ENCODE results near the gene B4GALT6. TPM values are rescaled to one million over a fixed set of nuclear protein-coding genes. Genes with fewer than 3 reads are reported as not detected.
"Not testable (repeated sequence)": the region's sequence is repeated elsewhere in the genome, so short reads cannot be mapped to it uniquely, and the experiment has no call there.

B4GALT6 gene, protein sequence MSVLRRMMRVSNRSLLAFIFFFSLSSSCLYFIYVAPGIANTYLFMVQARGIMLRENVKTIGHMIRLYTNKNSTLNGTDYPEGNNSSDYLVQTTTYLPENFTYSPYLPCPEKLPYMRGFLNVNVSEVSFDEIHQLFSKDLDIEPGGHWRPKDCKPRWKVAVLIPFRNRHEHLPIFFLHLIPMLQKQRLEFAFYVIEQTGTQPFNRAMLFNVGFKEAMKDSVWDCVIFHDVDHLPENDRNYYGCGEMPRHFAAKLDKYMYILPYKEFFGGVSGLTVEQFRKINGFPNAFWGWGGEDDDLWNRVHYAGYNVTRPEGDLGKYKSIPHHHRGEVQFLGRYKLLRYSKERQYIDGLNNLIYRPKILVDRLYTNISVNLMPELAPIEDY
- polyA plus RNA-seq (ENCODE audit: insufficient read length in 10 of 10): 10 to 100 TPM; 10.1 to 15.2 (median 12.3) TPM
- long read RNA-seq, donor 1, partial matches to known transcripts: 0 of 1 reads
- long read RNA-seq, donor 1, other reads (novel, unspliced or antisense): 0 of 1 reads
- long read RNA-seq, donor 2: 0 reads
- long read RNA-seq, donor 3: 0 reads
- long read RNA-seq, donor 4, partial matches to known transcripts: 0 of 1 reads
- long read RNA-seq, donor 4, other reads (novel, unspliced or antisense): 0 of 1 reads
- long read RNA-seq, donor 5, partial matches to known transcripts: 0 of 2 reads
- long read RNA-seq, donor 5, other reads (novel, unspliced or antisense): 0 of 2 reads
- long read RNA-seq, donor 6, partial matches to known transcripts: 0 of 2 reads
- long read RNA-seq, donor 6, other reads (novel, unspliced or antisense): 0 of 2 reads
- long read RNA-seq, donor 7, partial matches to known transcripts: 0 of 2 reads
- long read RNA-seq, donor 7, other reads (novel, unspliced or antisense): 0 of 2 reads
- long read RNA-seq, donor 8, partial matches to known transcripts: 0 of 1 reads
- long read RNA-seq, donor 8, other reads (novel, unspliced or antisense): 0 of 1 reads
- long read RNA-seq, donor 9: 0 reads

DNA sequence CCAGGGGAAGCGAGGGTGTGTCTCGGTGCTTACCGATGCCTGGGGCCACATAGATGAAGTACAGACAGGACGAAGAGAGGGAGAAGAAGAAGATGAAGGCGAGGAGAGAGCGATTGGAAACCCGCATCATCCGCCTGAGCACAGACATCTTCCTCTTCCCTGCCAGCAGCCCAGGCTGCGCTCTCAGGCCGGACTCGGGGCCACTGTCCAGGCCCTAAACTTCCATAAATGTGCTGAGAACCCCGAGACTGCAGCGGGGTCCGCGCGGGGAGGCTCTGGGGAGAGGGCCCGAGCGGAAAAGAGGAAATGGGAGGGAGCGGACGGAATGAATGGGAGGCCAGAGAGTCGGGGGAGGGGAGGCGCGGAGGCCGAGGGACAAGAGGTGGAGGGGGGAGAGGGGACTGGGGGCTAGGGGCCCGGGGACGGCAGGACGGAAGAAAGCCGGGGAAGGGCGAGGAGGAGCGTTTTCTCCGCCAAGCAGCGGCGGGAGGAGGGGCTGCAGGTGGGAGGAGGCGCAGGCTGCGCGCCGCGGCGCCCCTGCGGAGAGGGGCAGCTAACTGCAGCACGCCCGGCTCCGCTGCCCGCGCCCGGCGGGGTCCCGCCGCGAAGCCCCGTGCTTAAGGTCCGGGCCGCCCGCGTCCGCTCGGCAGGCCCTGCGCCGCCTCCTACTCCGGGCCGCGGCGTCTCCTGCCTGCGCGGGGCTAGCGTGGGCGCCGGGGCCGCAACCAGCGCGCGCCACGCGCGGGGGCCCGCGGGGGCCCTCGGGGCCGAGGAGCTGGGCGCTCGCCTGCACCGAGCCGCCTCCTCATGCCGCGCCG lies at the start of gene B4GALT6:
TSS of gene B4GALT6 (minus strand) at position 303 of the 818 bp plus-strand sequence. CDS start at position 148, 155 bp downstream.
- peak in 2 of 3 donors; percentile 58 to 82 for DNase-seq

DNA sequence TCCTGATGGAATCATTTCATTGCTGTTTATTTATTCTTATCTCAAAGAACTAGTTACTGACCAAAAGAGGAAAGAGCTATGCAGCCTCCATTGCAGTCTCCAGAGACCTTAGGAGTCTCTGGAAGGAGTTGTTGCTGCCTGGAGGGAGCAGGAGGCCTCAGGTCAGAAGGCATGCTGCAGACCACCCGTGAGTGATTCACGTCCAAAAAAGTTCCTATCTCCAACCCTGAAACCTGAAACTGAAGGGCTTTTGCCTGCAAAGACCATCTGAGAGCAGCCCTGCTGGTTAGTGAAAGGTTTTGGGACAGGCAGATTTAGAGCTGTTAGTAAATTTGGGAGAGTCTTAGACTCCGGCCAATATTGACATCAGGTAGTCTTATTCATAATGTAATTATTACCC lies 47.2 kb upstream of the B4GALT6 start:
- no peak for DNase-seq

DNA sequence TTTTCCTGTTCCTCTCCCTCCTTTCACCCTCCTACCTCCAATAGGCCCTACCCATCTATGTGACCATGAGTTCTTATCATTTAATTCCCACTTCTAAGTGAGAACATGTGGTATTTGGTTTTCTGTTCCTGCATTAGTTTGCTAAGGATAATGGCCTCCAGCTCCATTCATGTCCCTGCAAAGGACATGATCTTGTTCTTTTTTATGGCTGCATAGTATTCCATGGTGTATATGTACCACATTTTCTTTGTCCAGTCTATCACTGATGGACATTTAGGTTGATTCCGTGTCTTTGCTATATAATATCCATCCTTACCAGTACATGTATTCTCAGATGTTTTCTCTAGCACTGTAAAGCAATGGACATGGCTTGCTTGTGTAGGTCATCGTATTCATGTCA lies 44.8 kb upstream of the B4GALT6 start:
- not testable (repeated sequence) for DNase-seq

DNA sequence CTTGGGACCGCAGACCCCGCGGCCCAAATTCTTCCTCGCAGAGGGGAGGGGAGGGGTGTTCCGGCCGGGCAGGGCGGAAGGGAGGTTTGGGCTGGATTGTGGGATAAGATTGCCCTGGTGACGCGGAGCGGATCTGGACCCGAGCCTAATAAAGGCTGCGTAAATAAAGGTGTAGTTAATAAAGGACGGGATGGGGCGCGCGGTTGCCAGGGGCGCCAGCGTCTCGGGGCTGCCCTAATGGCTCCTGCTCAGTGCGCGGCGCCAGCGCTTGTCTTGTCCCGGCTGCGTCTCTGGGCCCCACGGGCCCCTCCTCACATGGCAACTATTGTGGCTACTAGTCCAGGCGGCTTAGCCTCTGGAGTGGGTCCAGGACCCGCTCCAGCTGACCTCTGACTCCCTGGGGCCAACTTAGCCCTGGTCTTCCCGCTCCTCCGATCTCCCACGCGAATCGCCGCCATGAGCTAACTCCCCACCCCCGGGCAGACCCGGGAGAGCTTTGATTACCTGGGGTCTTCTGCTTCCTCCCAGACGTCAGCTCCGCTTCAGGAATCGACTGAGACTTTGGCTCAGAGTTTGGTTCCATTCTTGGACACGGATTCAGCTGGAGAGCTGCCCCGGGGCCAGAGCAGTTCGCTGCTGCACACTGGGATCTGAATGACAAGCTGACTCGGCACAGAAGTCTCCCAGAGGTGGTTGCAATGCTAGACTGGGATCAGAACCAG lies 39.8 kb upstream of the B4GALT6 start:
- DNase-seq: peak in 2 of 3 donors; percentile 45 to 73

DNA sequence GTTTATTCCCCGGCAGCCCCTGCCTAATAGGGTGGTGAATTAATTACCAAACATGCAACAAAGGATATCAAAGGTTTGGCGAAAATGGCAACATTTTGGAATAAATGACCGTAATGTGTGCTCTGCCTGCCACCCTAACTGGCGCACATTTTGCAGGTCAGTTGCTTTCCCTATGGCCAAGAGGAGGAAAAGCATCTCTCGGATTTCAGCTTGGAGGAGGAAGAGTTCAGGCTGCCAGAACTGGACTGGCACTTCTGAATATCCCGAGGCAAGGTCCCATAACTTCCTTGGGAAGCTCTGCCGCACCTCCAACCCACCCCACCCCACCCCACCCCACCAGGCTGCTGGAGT lies 39.2 kb upstream of the B4GALT6 start:
- DNase-seq: no peak

DNA sequence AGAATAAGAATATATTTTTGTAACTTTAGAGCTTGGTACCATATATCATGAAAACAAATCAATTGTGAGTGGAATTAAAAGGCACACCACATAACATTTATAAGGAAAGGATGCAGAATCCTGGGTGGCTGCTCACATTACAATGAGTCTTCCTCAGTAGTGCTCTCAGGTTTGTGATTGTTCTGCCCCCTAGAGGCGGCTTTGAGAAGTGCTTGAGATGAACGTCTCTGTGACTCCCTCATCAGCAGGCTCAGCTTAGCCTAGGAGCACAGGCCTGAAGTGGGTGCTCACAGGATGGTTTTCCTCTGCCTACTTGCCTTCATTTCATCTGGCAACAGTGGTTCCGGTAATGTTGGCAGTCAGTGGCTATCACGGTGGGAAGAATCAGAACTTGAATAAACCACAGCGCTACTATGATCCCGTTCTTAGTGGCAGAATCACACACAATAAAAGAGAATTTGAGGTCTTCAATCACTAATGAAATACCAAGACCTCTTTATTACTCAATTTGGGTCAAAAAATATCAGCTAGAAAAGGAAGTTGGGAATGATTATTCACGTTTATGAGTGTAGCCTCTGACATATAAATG lies 38.1 kb upstream of the B4GALT6 start:
- peak; percentile 73 to 85 (median 80) for DNase-seq

DNA sequence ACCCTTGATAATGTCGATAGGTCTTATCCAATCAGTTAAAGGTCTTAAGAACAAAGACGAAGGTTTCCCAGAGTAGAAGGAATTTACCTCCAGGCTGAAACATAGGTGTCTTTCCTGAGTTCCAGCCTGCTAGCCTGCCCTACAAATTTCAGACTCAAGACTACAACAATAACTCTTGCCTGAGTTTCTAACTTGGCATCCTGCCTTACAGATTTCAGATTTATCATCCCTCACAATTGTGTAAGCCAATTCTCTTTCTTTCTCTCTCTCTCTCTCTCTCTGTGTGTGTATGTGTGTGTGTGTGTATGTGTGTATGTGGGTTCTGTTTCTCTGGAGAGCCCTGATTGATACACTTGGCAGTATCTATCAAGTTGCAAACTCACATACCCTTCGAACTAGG lies 37.2 kb upstream of the B4GALT6 start:
- DNase-seq: peak in 1 of 3 donors; percentile 18

DNA sequence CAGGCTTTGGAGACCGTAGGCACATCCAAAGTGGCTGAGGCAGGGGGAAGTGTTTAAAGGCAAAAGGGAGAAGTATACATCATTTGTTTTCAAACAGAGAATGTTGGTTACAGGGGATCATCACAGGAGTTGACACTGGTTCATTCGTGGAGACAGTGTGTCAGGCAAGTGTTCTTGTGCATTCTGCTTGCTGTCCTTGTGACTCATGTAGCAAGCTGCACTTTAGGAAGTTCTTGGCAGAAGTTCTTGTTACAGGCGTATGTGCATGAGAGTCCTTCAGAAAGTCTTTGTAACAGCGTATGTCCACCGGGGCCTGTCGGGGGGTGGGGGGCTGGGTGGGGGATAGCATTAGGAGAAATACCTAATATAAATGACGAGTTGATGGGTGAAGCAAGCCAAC lies 36.5 kb upstream of the B4GALT6 start:
- peak in 1 of 3 donors; percentile 19 for DNase-seq

DNA sequence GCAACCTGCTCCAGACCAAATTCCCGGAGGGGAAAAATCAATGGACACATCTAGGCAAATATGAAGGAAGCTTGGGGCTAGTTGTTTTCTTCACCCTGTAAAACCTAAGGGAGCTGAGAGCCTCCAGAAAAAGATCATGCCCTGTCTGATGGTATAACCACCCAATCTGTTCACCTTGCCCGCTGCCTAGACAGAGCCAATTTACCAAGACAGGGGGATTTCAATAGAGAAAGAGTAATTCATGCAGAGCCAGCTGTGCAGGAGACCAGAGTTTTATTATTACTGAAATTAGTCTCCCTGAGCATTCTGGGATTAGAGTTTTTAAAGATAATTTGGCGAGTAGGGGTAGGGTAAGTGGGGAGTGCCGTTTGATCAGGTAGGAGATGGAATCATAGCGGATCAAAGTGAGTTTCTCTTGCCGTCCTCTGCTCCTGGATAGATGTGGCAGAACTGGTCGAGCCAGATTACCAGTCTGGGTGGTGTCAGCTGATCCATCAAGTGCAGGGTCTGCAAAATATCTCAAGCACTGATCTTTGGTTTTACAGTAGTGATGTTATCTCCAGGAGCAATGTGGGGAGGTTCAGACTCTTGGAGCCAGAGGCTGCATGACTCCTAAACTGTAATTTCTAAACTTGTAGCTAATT lies 35.1 kb upstream of the B4GALT6 start:
- no peak for DNase-seq

DNA sequence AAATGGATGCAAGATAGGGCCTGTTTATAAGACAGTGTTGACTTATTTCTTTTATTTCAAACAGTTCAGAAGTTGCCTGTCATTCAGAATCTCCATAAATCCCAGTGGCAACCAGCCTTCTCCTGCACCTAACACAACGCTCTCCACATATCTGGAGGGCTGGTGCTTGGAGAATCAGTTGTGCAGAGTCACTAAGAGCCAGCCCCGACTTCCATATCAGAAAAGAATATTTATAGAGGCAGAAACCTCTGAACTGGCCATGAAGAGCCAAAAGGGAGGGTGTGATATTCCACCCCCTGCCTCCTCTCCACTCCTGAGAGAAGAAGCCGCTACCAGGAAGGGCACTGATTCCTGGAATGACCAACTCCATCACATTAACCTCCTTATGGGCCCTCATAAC lies 34.0 kb upstream of the B4GALT6 start:
- no peak for DNase-seq

DNA sequence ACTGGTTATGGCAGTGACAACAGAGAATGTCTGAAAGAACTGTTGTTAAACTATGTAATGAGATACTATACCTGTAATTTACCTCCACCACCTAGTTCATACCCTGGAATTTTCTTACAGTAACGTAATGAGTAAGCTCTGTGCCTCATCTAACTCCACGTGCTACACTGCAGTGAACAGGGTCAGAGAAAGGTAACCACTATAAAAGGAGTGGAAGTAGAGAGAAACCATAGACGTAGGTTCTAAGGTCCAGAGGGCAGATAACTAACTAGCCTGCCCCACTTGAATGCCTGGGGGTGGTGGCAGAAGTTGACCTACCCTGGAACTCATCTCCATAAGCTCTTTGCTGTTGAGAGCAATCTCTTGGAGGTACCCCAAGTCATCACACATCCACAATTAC lies 32.0 kb upstream of the B4GALT6 start:
- DNase-seq: no peak

DNA sequence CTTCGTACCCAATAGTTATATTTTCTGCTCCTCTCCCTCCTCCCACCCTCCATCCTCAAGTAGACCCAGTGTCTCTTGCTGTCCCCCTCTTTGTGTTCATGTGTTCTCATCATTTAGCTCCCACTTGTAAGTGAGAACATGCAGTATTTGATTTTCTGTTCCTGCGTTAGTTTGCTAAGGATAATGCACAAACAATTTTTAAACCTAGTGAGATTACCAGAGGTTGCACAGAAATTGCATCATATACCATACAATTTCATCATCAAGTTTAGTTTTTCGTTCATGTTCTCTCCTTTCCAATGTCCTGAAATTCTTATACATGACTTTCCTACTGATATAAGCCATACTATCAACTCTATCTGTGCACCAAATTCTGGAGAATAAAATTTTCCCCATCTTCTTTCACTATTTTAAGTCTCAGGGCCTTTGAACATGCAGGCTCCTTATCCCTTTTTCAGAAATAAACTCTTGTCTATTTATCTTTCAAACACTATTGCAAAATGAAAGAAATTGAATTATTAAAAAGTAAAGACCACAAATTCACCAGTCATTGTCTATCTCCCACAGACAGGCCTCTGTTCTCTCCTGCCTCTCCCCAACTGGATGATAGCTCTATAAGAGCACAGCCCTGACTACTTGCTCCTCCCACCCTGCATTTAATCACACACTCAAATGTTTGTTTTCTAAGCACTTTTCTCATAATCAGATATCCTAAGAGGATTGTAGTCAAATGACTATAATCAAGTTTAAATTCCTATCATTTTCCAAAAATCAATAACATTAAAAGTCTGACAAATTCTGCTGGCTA lies 27.2 kb upstream of the B4GALT6 start:
- no peak for DNase-seq

DNA sequence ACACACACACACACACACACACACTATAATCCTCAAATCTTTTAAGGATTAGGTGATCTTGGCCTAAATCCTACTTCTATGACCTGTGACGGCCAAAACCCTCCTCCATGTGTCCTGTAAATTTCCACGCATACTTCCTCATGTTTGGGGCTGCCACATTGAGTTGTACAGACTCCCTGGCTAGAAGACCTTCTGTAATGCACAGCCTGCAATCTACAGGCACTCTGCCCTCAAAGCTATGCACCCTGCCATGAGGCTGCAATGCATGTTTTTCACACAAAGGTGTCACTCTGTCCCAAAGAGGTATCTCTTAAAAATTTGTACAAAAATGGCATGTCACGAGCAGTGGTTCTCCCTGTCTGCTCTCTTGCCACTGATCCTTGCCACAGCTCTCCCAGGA lies 26.4 kb upstream of the B4GALT6 start:
- no peak for DNase-seq

DNA sequence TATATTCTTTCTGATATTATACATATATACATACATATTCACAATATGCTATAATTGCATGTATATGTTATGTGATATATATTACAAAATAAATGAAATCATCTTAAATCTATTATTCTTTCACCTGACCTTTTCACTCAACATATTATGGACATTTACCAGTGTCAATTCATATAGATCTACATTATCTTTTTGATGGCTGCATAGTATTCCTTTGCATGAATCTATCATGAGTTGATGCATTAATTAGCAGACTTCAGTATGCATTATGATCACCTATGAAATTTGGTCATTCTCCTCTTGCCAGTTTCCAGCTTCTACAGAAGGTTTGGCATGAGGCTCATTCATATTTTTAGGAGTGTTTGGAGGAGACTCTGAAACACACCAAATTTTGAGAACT lies 23.4 kb upstream of the B4GALT6 start:
- DNase-seq: no peak

DNA sequence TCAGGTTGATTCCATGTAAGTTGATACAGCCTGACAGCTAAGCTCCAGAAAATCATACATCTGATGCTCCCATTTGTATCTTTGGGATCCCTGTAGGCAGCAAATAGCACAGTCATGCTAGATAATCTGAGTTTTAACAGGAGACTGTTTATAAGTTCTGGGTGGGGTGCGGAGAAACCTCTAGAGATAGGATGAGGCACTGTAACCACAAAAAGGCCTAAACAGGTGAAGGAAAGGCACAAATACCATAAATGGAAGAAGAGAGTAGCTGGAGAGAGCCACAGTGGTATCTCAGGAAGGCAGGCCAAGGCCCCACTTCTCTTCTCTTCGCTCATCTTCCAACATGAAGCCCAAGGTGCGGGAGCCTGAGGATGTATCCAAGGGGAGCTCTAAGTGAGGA lies 18.1 kb upstream of the B4GALT6 start:
- no peak for DNase-seq

DNA sequence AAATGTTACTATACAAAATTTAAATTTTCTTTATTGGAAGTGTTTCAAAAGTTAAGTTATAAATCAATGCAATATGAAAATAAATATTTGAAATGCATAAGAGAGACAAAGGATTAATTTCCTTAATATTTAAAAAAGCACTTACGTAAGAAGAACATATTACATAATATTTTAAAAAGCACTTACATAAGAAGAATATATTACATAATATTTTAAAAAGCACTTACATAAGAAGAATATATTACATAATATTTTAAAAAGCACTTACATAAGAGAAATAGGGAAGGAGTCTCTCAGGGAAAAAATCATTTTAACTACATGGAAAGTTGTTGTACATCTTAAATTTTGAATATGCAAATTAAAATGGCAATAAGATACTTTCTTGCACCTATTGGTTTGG lies 17.4 kb upstream of the B4GALT6 start:
- DNase-seq: no peak

DNA sequence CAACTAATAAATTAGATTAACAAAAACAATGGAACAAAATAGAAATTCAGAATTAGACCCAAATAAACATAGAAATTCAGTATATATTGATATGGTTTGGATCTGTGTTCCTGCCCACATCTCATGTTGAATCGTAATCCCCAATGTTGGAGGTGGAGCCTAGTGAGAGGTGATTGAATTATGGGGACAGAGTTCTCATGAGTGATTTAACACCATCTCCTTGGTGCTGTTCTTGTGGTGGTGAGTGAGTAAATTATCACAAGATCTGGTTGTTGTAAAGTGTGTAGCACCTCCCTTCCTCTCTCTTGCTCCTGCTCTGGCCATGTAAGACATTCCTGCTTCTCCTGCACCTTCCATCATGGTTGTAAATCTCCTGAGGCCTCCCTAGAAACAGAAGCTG lies 16.6 kb upstream of the B4GALT6 start:
- no peak for DNase-seq

DNA sequence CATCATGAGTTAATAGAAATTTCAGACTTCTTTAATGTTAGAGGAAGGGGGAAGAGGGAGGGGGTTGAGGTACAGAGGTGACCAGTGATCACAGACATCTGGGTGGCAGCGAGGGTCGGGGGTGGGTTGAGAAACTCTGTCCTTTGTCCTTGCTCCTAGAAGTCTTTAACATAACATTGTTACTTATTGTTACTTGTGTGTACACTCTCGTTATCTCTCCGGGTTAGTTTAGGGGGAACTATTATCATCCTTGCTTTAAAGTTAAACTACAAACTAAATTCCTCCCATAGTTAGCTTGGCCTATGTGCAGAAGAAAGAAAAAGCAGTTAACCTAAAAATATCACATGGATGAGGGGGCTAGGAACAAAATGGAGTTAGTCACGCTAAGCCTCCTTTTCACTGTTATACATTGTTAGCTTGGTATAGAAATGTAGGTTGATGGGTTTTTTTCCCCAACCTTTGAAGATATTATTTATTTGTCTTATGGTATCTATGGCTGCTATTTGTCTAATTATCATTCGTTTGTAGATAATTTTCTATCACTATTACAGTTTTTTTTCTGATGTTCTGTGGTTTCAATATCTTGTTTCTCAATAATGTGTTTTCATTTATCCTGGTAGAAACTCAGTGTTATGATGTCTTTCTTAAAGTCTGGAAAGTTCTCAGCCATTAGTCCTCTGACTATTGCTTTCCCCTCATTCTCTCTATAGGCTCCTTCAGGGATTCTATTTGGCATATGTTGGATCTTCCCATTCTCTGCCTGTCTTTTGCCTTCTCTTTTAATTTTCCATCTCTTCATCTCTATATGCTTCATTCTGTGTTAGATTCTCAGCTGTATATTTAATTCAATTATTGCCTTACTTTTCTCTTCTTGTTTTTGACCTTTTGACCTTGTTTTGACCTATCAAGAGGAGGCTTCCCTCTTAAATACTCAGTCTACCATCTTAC lies 13.2 kb upstream of the B4GALT6 start:
- no peak for DNase-seq

Data from muscle of back (tissue), 13 donors.